ENCODE data around the gene NMU.
"Not testable (repeated sequence)": the region's sequence is repeated elsewhere in the genome, so short reads cannot be mapped to it uniquely, and the experiment has no call there.

Gene NMU

GRCh38 chr4:55568905-55569504 is 67.1 kb downstream of the NMU start:
- in situ Hi-C loops (cut with MboI; ENCODE audit: low sequenced_read_pairs) = no loop called here

GRCh38 chr4:55561889-55562288 is 74.2 kb downstream of the NMU start:
- in situ Hi-C loops (cut with MboI; ENCODE audit: low sequenced_read_pairs) = no loop called here

DNA sequence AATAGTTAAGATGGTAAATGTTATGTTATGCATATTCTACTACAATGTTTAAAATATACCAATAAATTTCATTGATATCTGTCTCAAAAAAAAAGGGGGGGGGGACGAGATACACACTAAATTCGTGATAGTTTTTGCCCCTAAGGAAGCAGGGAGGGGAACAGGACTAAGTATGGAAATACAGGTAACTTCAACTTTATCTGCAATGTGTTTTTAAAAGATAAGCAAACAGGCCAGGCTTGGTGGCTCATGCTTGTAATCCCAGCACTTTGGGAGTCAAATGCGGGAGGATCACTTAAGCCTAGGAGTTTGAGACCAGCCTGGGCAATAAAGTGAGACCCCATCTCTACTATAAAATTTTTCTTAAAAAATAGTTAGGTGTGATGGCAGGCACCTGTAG is 76.0 kb downstream of the NMU start:
- in situ Hi-C loops (cut with MboI; ENCODE audit: low sequenced_read_pairs) = no loop called here

DNA sequence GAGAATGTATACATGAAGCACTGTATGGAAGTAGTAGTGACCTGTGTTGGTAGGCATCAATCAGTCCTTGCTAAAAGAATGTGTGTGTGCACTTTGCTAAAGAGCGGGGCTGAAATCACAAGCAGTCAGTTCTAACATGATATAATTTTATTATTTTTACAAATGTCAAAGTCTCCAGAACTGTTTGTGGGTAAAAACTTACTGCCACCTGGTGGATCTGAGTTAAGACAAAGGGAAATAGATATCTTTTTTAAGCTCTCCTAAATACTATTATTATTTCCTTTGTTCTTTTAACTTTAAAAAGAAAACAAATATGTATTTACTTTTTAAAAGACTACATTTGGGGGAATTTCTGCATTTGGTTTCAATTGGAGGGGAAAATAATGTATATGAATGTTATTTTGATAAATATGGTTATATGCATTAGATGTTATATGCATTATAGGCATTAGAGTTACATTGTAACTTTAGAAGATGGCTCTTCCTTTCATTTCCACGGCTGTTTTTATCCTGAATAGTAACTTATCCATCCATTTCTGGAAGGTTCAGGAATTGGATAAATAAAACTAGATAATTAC is 81.6 kb downstream of the NMU start:
- in situ Hi-C loops (cut with MboI; ENCODE audit: low sequenced_read_pairs) = no loop called here

- in situ Hi-C loops (cut with MboI; ENCODE audit: low sequenced_read_pairs) = no loop called here
Observed at GRCh38 chr4:55553441-55554201, 82.5 kb downstream of the NMU start.

DNA sequence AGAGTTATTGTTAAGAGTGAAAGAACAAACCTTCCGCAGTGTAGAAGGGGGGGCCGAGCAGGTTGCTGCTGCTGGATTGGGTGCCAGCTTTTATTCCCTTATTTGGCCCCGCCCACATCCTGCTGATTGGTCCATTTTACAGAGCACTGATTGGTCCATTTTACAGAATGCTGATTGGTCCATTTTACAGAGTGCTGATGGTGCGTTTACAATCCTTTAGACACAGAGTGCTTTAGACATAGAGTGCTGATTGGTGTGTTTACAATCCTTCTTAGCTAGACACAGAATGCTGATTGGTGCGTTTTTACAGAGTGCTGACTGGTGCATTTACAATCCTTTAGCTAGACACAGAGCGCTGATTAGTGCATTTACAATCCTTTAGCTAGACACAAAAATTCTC is 84.1 kb downstream of the NMU start:
- in situ Hi-C loops (cut with MboI; ENCODE audit: low sequenced_read_pairs) = not testable (repeated sequence)

DNA sequence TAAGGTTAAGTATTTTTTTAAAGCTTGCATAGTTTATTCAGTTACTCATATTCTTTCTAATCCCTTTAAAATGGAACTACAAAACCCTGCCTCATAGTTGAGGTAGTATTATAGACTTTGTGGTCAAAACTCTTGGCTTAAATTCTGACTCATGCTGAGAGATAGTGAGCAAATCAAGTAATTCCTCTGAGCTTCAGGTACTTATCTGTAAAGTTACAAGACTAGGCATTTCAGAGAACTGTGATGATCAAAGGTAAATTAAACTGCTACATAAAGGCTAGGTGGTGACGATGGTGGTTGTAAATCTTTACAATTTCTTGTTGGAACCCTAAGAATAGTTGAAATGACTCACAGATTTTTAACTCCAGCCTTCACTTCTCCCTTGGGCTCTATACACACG is 86.2 kb downstream of the NMU start:
- in situ Hi-C loops (cut with MboI; ENCODE audit: low sequenced_read_pairs) = no loop called here

GRCh38 chr4:55547918-55548317 is 88.2 kb downstream of the NMU start:
- in situ Hi-C loops (cut with MboI; ENCODE audit: low sequenced_read_pairs) = no loop called here

DNA sequence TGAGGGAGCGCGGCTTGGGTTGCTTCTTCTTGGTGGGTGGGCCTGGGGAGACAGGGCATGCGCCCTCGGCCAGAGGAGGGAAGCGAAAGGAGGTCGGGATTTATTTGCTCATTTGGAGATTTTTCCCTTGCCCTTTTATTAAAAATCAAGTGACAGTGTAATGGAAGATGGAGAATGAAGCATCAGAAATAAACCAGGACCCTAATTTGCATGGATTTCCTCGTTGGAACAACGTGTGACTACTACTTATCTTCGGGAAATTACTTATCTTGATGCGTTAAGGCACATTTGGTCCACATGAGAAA is 88.7 kb downstream of the NMU start:
- in situ Hi-C loops (cut with MboI; ENCODE audit: low sequenced_read_pairs) = no loop called here

DNA sequence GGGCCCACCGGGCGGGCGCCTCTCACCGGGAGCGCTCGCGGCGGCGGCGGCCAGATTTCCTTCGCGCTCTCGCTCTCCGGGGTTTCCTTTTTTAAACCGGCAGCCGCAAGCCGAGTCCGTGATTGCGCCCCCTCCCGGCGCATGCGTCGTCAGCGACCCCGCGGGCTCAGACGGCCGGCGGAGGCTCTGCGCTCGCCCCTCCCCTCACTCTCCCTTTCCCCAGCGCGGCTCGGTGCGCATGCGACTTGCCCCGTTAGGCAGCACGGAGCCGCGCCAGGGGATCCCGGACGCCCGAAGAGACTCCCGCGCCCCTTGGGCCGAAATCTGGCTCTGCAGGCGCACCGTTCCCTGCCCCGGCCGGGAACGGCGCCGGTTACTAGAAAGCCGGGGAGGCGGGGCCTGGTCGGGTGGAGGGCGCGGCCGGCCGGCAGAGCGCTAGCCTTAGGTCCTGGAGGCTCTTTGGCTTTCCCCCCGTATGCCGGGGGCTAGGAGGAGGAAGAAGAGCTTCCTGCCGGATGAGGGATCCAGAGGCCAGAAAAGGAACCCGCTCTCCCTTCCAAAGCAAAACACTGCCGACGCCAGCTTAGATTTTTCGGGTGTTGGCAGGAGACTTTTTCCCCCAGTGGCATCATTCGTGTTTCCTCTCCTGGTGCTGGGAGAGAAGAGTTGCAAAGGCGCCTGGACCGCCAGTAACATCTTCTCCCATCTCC is 89.2 kb downstream of the NMU start, which contains the start of gene CLOCK:
TSS of gene CLOCK (minus strand) at position 154 of the 710 bp plus-strand sequence. CDS start 64,124 bp downstream, outside the sequence.
- in situ Hi-C loops (cut with MboI; ENCODE audit: low sequenced_read_pairs) = no loop called here

DNA sequence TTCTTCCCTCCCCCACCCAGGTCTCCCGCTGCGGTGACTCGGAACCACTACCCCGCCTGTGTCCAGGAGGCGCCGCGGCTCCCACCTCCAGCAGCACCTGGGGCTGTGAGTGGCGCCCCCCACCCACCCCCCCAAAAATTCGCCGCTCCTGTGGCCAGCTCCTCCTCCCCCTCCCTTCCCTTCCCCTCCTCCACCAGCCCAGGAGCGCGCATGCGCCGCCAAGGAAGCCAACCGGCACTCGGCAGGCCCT is 89.7 kb downstream of the NMU start:
- in situ Hi-C loops (cut with MboI; ENCODE audit: low sequenced_read_pairs) = no loop called here

- in situ Hi-C loops (cut with MboI; ENCODE audit: low sequenced_read_pairs) = no loop called here
Observed at GRCh38 chr4:55545641-55546505, 90.2 kb downstream of the NMU start.

Measured in HL-60/S4 treated with retinoic acid at 250 ng/mL for 4 days and 3 days (cell line).